CD4-positive, alpha-beta T cell (primary cell): ENCODE measurements around the gene LENG1. TPM values are rescaled to one million over a fixed set of nuclear protein-coding genes. Genes with fewer than 3 reads are reported as not detected.

ENCODE experiments used
- ATAC-seq: fragments of 200-7000 bp; cut with Tn5 transposase; one replicate; pipeline ENCODE4 v1.10.0; 2022; ENCODE audit warnings: mild to moderate bottlenecking; ENCODE audit not compliant: poor library complexity
- CTCF ChIA-PET: fragments of 350-600 bp; sonication (Branson Sonifier 250); formaldehyde crosslinking; loops from one replicate; lab custom pipeline; 2021; ENCODE audit warnings: antibody characterized with exemption, inconsistent platforms; lab: Charles Lee
- POLR2A ChIA-PET: fragments of 350-600 bp; sonication (Branson Sonifier 250); formaldehyde crosslinking; loops from one replicate; lab custom pipeline; 2021; ENCODE audit warnings: antibody characterized with exemption, inconsistent platforms; lab: Charles Lee
- DNase-seq, 14 experiments: peaks; one replicate each; pipeline ENCODE4 v3.0.0-alpha.2; 2013 to 2020; ENCODE audit warnings: mixed read lengths in 2 of 14
- H3K27ac ChIP-seq, 2 donors: one replicate each; pipeline versions ENCODE4 v1.5.1 to v1.7.0; 2013; ENCODE audit warnings: low read length in 2 of 2, low read depth in 1 of 2, mild to moderate bottlenecking in 1 of 2
- H3K27me3 ChIP-seq, 2 experiments: 1 replicate in 1 of 2; 2 replicates in 1 of 2; pipeline versions ENCODE4 v1.6.1 to v1.7.0; 2013; ENCODE audit warnings: low read length in 2 of 2, control low read depth in 1 of 2, mild to moderate bottlenecking in 1 of 2, moderate library complexity in 1 of 2; ENCODE audit not compliant: insufficient read depth in 2 of 2, control insufficient read depth in 1 of 2
- H3K36me3 ChIP-seq: one replicate; pipeline ENCODE4 v1.6.1; 2013; ENCODE audit warnings: low read length, control low read depth; ENCODE audit not compliant: insufficient read depth
- H3K4me1 ChIP-seq: one replicate; pipeline ENCODE4 v1.6.1; 2013; ENCODE audit warnings: low read length, control low read depth; ENCODE audit not compliant: insufficient read depth
- H3K4me3 ChIP-seq: one replicate; pipeline ENCODE4 v1.5.1; 2013; ENCODE audit warnings: mild to moderate bottlenecking, low read length, moderate library complexity
- H3K9me3 ChIP-seq, 2 experiments: 1 replicate in 1 of 2; 2 replicates in 1 of 2; pipeline versions ENCODE4 v1.6.1 to v1.7.0; 2013; ENCODE audit warnings: low read length in 2 of 2, mild to moderate bottlenecking in 2 of 2, control low read depth in 1 of 2, moderate library complexity in 1 of 2; ENCODE audit not compliant: control insufficient read depth in 1 of 2, insufficient read depth in 1 of 2
- H3K27ac Mint-ChIP-seq: one replicate; pipeline ENCODE4 v1.8.0; 2020; ENCODE audit warnings: mixed read lengths
- H3K27me3 Mint-ChIP-seq: one replicate; pipeline ENCODE4 v1.8.0; 2021; ENCODE audit warnings: mixed read lengths
- H3K36me3 Mint-ChIP-seq: one replicate; pipeline ENCODE4 v1.8.0; 2021; ENCODE audit warnings: low read depth, mixed read lengths
- H3K4me1 Mint-ChIP-seq: one replicate; pipeline ENCODE4 v1.8.0; 2021; ENCODE audit warnings: low read depth, mixed read lengths
- H3K4me3 Mint-ChIP-seq: one replicate; pipeline ENCODE4 v1.8.0; 2020; ENCODE audit warnings: mild to moderate bottlenecking, mixed read lengths
- H3K9me3 Mint-ChIP-seq: one replicate; pipeline ENCODE4 v1.8.0; 2020; ENCODE audit warnings: mixed read lengths
- intact Hi-C, 2 experiments: fragments of 100-400 bp; cut with DNase I in 1 of 2; cut with micrococcal nuclease in 1 of 2; formaldehyde crosslinking; loops; one replicate each; pipeline versions ENCODE4 v1.15.1 to v1.9.0; 2023 to 2025; cut with DNase I, micrococcal nuclease
- total RNA-seq, 174 experiments: library from RNA in 2 of 174; stranded (reverse) in 2 of 174; gene quantifications; one replicate each; pipeline ENCODE4 v1.2.3 and lab custom pipeline; 2021 to 2026
- TF ChIP-seq, protein P1 (sequence below): fragments of 200-600 bp; IDR thresholded peaks from one replicate; pipeline ENCODE4 v1.8.0; 2022; ENCODE audit warnings: antibody characterized with exemption, mild to moderate bottlenecking

LENG1 gene
- total RNA-seq, 2 experiments from 2014 or later: 14.4 to 16.0 TPM

GRCh38 chr19:54128796-54129616, 30.5 kb downstream of the LENG1 start:
- ChIA-PET POLR2A (no interaction called here), CTCF (no interaction called here)
- H3K4me1 Mint-ChIP-seq: no peaks in the 10 kb centered on the region
- no peaks in the 10 kb centered on the region for H3K27me3 ChIP-seq
- no peak overlapping the region for H3K4me3 ChIP-seq
- peaks cover 66% of the 10 kb centered on the region for H3K36me3 ChIP-seq
- peaks cover 4% of the 10 kb centered on the region for H3K4me1 ChIP-seq
- ATAC-seq (no peak), DNase-seq (no peak)
- TF ChIP-seq, protein P1, sequence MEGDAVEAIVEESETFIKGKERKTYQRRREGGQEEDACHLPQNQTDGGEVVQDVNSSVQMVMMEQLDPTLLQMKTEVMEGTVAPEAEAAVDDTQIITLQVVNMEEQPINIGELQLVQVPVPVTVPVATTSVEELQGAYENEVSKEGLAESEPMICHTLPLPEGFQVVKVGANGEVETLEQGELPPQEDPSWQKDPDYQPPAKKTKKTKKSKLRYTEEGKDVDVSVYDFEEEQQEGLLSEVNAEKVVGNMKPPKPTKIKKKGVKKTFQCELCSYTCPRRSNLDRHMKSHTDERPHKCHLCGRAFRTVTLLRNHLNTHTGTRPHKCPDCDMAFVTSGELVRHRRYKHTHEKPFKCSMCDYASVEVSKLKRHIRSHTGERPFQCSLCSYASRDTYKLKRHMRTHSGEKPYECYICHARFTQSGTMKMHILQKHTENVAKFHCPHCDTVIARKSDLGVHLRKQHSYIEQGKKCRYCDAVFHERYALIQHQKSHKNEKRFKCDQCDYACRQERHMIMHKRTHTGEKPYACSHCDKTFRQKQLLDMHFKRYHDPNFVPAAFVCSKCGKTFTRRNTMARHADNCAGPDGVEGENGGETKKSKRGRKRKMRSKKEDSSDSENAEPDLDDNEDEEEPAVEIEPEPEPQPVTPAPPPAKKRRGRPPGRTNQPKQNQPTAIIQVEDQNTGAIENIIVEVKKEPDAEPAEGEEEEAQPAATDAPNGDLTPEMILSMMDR: no peak
- no peak overlapping the region for H3K27ac Mint-ChIP-seq
- H3K27ac ChIP-seq: no peak overlapping the region
- peaks cover 46% of the 10 kb centered on the region for H3K36me3 Mint-ChIP-seq
- no peak overlapping the region for H3K4me3 Mint-ChIP-seq
- H3K9me3 Mint-ChIP-seq: no peaks in the 10 kb centered on the region
- intact Hi-C loops: no loop called here
- peaks cover 0 to 7% of the 10 kb centered on the region in 2 experiments for H3K9me3 ChIP-seq
- no peaks in the 10 kb centered on the region for H3K27me3 Mint-ChIP-seq

GRCh38 chr19:54128441-54128725, 31.1 kb downstream of the LENG1 start:
- Histone ChIP-seq H3K27ac (no peak overlapping the region), H3K27me3 (no peaks in the 10 kb centered on the region), H3K4me1 (peaks cover 1% of the 10 kb centered on the region), H3K4me3 (no peak overlapping the region), H3K36me3 (peaks cover 73% of the 10 kb centered on the region), H3K9me3 (peaks cover 0 to 2% of the 10 kb centered on the region in 2 experiments)
- Mint-ChIP-seq H3K36me3 (peaks cover 48% of the 10 kb centered on the region), H3K27me3 (no peaks in the 10 kb centered on the region), H3K4me3 (no peak overlapping the region), H3K4me1 (no peaks in the 10 kb centered on the region), H3K9me3 (no peaks in the 10 kb centered on the region), H3K27ac (no peak overlapping the region)
- DNase-seq (no peak), ATAC-seq (no peak)
- ChIA-PET POLR2A (no interaction called here), CTCF (no interaction called here)
- TF ChIP-seq, protein P1: no peak
- intact Hi-C loops: no loop called here

DNA sequence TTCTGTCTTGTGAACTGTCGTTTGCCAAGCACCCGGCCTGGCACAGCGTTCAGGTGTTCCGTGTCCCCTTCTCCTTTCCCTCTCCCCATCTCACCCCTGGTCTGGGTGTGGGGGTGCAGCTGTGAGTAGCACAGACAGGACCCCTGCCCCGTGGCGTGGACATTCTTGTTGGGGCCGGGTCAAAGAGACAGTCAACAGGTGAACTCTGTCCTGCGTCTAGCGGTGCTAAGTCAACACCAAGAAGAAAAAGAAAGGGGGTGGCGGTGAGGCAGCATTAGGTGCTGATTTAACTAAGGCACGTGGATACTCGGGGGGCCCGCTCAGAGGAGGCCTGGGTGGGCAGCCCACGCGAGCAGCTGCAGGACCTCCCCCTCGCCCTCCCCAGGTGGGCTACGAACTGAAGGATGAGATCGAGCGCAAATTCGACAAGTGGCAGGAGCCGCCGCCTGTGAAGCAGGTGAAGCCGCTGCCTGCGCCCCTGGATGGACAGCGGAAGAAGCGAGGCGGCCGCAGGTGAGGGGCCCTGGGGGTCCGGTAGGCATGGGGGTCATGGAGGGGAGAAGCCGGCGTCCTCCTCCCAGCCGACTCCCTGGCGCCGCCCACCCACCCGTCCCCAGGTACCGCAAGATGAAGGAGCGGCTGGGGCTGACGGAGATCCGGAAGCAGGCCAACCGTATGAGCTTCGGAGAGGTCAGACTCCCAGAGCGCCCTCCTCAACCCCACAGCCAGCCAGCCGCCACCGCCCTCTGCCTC, 31.7 kb downstream of the LENG1 start:
- no peak for ATAC-seq
- Histone ChIP-seq H3K27me3 (no peaks in the 10 kb centered on the region), H3K9me3 (no peaks in the 10 kb centered on the region), H3K27ac (no peak overlapping the region), H3K4me1 (no peaks in the 10 kb centered on the region), H3K4me3 (no peak overlapping the region), H3K36me3 (peaks cover 78% of the 10 kb centered on the region)
- no peak overlapping the region for H3K27ac Mint-ChIP-seq
- POLR2A ChIA-PET: interaction anchor here (1.2 kb wide), 1 partner anchor 9 kb away, joined by 9 read pairs; the partner anchor contains the start of gene CNOT3
- H3K9me3 Mint-ChIP-seq: no peaks in the 10 kb centered on the region
- no peaks in the 10 kb centered on the region for H3K27me3 Mint-ChIP-seq
- CTCF ChIA-PET: no interaction called here
- TF ChIP-seq, protein P1: no peak
- H3K36me3 Mint-ChIP-seq: peaks cover 53% of the 10 kb centered on the region
- no peak for DNase-seq
- intact Hi-C loops: no loop called here
- no peak overlapping the region for H3K4me3 Mint-ChIP-seq
- no peaks in the 10 kb centered on the region for H3K4me1 Mint-ChIP-seq
